ENCODE measurements around the gene SLC11A1. TPM values are rescaled to one million over a fixed set of nuclear protein-coding genes. Genes with fewer than 3 reads are reported as not detected.

SLC11A1 gene
- polyA plus RNA-seq, 3 donors = 184 to 2,019 (median 352) TPM

DNA sequence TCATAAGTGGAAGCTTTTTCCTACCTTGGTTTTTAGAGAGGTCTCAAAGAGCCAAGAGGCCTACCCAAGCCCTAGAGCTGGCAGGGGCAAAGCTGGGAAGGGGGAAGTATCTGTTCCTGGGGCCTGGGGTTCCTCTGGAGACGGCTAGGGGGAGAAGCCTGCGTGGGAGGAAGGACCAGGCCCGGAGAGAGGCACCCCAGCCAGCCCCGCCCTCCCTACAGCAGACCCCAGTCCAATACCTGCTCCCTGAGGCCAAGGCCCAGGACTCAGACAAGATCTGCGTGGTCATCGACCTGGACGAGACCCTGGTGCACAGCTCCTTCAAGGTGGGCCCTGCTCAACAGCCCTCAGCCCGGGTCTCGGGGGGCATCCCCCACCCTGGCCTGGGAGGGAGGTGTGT is 19.8 kb downstream of the SLC11A1 start:
- H3K4me1 Mint-ChIP-seq = peaks cover 68% of the 10 kb centered on the region
- H3K79me2 ChIP-seq (ENCODE audit: insufficient read depth, low read length) = peaks cover 86% of the 10 kb centered on the region
- DNase-seq = peak in 1 of 3 donors; percentile 38
- H3K27ac Mint-ChIP-seq = peak overlapping the region; percentile 31 to 79 (median 59)
- peak overlapping the region; percentile 84 to 95 (median 92) for H3K4me3 ChIP-seq (replicated peaks in 1 of 3; ENCODE audit: low read depth in 2 of 3, low read length in 3 of 3)
- peaks cover 74 to 85% of the 10 kb centered on the region in 2 donors for H3K4me1 ChIP-seq (ENCODE audit: control insufficient read depth in 1 of 2, insufficient read depth in 2 of 2, low read length in 2 of 2)
- no peak overlapping the region for H2AFZ ChIP-seq (ENCODE audit: insufficient read depth, low read depth, low read length, poor library complexity, severe bottlenecking)
- peak overlapping the region; percentile 79 for H3K4me2 ChIP-seq (replicated peaks; ENCODE audit: extremely low read depth, low read length, poor library complexity, severe bottlenecking)
- no peaks in the 10 kb centered on the region for H3K9me3 ChIP-seq (replicated peaks in 1 of 2; ENCODE audit: control insufficient read depth in 1 of 2, insufficient read depth in 1 of 2, low read length in 2 of 2)
- peaks cover 0 to 4% (median 0%) of the 10 kb centered on the region in 7 donors for H3K9me3 Mint-ChIP-seq
- H3K27ac ChIP-seq (ENCODE audit: low read depth in 1 of 2, low read length in 2 of 2) = peak overlapping the region; percentile 24 to 91
- intact Hi-C loops (cut with micrococcal nuclease) = loop anchor here (10.0 kb wide), 2 partner anchors 163 to 273 kb away; partner anchors contain the start of genes CNOT9 (in 1 of the 2), RNF25 (in 1 of the 2), STK36 (in 1 of the 2) and USP37 (in 1 of the 2)
- WGBS (ENCODE audit: insufficient coverage) = 90% methylated on average over 2 of the region's 9 CpGs
- H3K36me3 ChIP-seq (replicated peaks in 1 of 2; ENCODE audit: control insufficient read depth in 1 of 2, insufficient read depth in 2 of 2, low read length in 2 of 2) = peaks cover 38 to 41% of the 10 kb centered on the region in 2 donors
- H3K36me3 Mint-ChIP-seq = peaks cover 29 to 38% of the 10 kb centered on the region in 2 donors
- peak overlapping the region; percentile 82 for H3K9ac ChIP-seq (ENCODE audit: insufficient read depth, low read length, poor library complexity, severe bottlenecking)
- no peaks in the 10 kb centered on the region for H3K27me3 ChIP-seq (ENCODE audit: control insufficient read depth in 2 of 2, insufficient read depth in 2 of 2, low read length in 2 of 2)
- H3K27me3 Mint-ChIP-seq (ENCODE audit: low read depth in 3 of 3) = peaks cover 0 to 2% (median 0%) of the 10 kb centered on the region in 3 donors
- H4K20me1 ChIP-seq (ENCODE audit: insufficient read depth, low read length) = peaks cover 51% of the 10 kb centered on the region
- peak overlapping the region; percentile 93 to 98 for H3K4me3 Mint-ChIP-seq
- TF ChIP-seq, protein P1, sequence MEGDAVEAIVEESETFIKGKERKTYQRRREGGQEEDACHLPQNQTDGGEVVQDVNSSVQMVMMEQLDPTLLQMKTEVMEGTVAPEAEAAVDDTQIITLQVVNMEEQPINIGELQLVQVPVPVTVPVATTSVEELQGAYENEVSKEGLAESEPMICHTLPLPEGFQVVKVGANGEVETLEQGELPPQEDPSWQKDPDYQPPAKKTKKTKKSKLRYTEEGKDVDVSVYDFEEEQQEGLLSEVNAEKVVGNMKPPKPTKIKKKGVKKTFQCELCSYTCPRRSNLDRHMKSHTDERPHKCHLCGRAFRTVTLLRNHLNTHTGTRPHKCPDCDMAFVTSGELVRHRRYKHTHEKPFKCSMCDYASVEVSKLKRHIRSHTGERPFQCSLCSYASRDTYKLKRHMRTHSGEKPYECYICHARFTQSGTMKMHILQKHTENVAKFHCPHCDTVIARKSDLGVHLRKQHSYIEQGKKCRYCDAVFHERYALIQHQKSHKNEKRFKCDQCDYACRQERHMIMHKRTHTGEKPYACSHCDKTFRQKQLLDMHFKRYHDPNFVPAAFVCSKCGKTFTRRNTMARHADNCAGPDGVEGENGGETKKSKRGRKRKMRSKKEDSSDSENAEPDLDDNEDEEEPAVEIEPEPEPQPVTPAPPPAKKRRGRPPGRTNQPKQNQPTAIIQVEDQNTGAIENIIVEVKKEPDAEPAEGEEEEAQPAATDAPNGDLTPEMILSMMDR (IDR thresholded peaks at IDR 0.05) = peak; percentile 11

DNA sequence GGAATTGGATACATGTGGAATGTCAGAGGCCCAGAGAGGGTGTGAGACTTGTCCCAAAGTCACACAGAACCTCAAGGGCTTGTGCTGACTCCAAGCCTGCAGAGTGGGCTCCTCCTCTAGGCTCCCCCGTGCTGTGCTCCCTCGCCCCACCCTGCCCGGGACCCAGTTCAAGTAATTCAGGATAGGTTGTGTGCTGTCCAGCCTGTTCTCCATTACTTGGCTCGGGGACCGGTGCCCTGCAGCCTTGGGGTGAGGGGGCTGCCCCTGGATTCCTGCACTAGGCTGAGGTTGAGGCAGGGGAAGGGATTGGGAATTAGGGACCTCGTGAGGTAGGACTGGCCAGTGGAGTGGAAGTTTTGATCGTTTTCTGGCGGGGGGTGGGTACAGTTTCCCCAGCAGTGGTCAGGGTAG is 20.4 kb downstream of the SLC11A1 start:
- WGBS (ENCODE audit: insufficient coverage) = 91% methylated on average over 6 of the region's 8 CpGs
- Histone ChIP-seq H4K20me1 (ENCODE audit: insufficient read depth, low read length) (peaks cover 51% of the 10 kb centered on the region), H3K79me2 (ENCODE audit: insufficient read depth, low read length) (peaks cover 80% of the 10 kb centered on the region), H3K9me3 (replicated peaks in 1 of 2; ENCODE audit: control insufficient read depth in 1 of 2, insufficient read depth in 1 of 2, low read length in 2 of 2) (no peaks in the 10 kb centered on the region), H3K36me3 (replicated peaks in 1 of 2; ENCODE audit: control insufficient read depth in 1 of 2, insufficient read depth in 2 of 2, low read length in 2 of 2) (peaks cover 38 to 41% of the 10 kb centered on the region in 2 donors), H3K4me1 (ENCODE audit: control insufficient read depth in 1 of 2, insufficient read depth in 2 of 2, low read length in 2 of 2) (peaks cover 74 to 85% of the 10 kb centered on the region in 2 donors), H2AFZ (ENCODE audit: insufficient read depth, low read depth, low read length, poor library complexity, severe bottlenecking) (no peak overlapping the region), H3K4me3 (replicated peaks in 1 of 3; ENCODE audit: low read depth in 2 of 3, low read length in 3 of 3) (peak overlapping the region in 1 of 3 experiments; percentile 92), H3K27ac (ENCODE audit: low read depth in 1 of 2, low read length in 2 of 2) (peak overlapping the region in 1 of 2 donors; percentile 24), H3K9ac (ENCODE audit: insufficient read depth, low read length, poor library complexity, severe bottlenecking) (peak overlapping the region; percentile 82), H3K27me3 (ENCODE audit: control insufficient read depth in 2 of 2, insufficient read depth in 2 of 2, low read length in 2 of 2) (no peaks in the 10 kb centered on the region), H3K4me2 (replicated peaks; ENCODE audit: extremely low read depth, low read length, poor library complexity, severe bottlenecking) (peak overlapping the region; percentile 79)
- intact Hi-C loops (cut with micrococcal nuclease) = loop anchor here (10.0 kb wide), 2 partner anchors 162 to 272 kb away; partner anchors contain the start of genes CNOT9 (in 1 of the 2), RNF25 (in 1 of the 2), STK36 (in 1 of the 2) and USP37 (in 1 of the 2)
- Mint-ChIP-seq H3K27me3 (ENCODE audit: low read depth in 3 of 3) (peaks cover 0 to 2% (median 0%) of the 10 kb centered on the region in 3 donors), H3K4me1 (peaks cover 68% of the 10 kb centered on the region), H3K4me3 (peak overlapping the region in 1 of 2 donors; percentile 6), H3K36me3 (peaks cover 29 to 38% of the 10 kb centered on the region in 2 donors), H3K27ac (peak overlapping the region in 2 of 7 donors; percentile 37 to 46), H3K9me3 (peaks cover 0 to 4% (median 0%) of the 10 kb centered on the region in 7 donors)
- no peak for DNase-seq
- TF ChIP-seq, protein P1 (IDR thresholded peaks at IDR 0.05) = no peak

Measured in CD14-positive monocyte (primary cell).